HUES48 (cell line): ENCODE data around the gene ORM2.
"Not testable (repeated sequence)": the region's sequence is repeated elsewhere in the genome, so short reads cannot be mapped to it uniquely, and the experiment has no call there.

Experiments
- H3K27ac ChIP-seq: one replicate; pipeline ENCODE4 v1.7.0; 2013; ENCODE audit warnings: low read depth, low read length, inconsistent platforms
- H3K27me3 ChIP-seq: 2 replicates; pipeline ENCODE4 v1.6.1; 2013; ENCODE audit warnings: mild to moderate bottlenecking, low read length; ENCODE audit not compliant: control insufficient read depth, insufficient read depth
- H3K36me3 ChIP-seq: 2 replicates; pipeline ENCODE4 v1.6.1; 2013; ENCODE audit warnings: low read length; ENCODE audit not compliant: control insufficient read depth, insufficient read depth
- H3K4me1 ChIP-seq: 2 replicates; pipeline ENCODE4 v1.6.1; 2013; ENCODE audit warnings: mild to moderate bottlenecking, low read length; ENCODE audit not compliant: control insufficient read depth, insufficient read depth
- H3K4me3 ChIP-seq: 2 replicates; pipeline ENCODE4 v1.5.1; 2013; ENCODE audit warnings: mild to moderate bottlenecking, low read depth, low read length
- H3K9ac ChIP-seq: 2 replicates; pipeline ENCODE4 v1.6.1; 2013; ENCODE audit warnings: mild to moderate bottlenecking, low read depth, low read length, moderate library complexity
- H3K9me3 ChIP-seq: 2 replicates; pipeline ENCODE4 v1.6.1; 2013; ENCODE audit warnings: low read length; ENCODE audit not compliant: control insufficient read depth, insufficient read depth

The ORM2 gene

DNA sequence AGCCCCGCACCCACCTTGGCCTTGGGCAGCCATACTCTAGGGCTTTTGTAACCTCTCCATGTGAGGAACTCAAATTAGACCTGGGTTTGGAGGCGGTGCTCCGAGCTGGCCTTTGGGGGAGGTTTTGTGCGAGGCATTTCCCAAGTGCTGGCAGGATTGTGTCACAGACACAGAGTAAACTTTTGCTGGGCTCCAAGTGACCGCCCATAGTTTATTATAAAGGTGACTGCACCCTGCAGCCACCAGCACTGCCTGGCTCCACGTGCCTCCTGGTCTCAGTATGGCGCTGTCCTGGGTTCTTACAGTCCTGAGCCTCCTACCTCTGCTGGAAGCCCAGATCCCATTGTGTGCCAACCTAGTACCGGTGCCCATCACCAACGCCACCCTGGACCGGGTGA lies at the start of gene ORM2:
TSS of gene ORM2 (plus strand) at position 245 of the 398 bp plus-strand sequence. CDS start at position 281, 36 bp downstream.
- not testable (repeated sequence) for H3K4me3 ChIP-seq, H3K9ac ChIP-seq, H3K27me3 ChIP-seq, H3K9me3 ChIP-seq, H3K36me3 ChIP-seq, H3K27ac ChIP-seq, H3K4me1 ChIP-seq

DNA sequence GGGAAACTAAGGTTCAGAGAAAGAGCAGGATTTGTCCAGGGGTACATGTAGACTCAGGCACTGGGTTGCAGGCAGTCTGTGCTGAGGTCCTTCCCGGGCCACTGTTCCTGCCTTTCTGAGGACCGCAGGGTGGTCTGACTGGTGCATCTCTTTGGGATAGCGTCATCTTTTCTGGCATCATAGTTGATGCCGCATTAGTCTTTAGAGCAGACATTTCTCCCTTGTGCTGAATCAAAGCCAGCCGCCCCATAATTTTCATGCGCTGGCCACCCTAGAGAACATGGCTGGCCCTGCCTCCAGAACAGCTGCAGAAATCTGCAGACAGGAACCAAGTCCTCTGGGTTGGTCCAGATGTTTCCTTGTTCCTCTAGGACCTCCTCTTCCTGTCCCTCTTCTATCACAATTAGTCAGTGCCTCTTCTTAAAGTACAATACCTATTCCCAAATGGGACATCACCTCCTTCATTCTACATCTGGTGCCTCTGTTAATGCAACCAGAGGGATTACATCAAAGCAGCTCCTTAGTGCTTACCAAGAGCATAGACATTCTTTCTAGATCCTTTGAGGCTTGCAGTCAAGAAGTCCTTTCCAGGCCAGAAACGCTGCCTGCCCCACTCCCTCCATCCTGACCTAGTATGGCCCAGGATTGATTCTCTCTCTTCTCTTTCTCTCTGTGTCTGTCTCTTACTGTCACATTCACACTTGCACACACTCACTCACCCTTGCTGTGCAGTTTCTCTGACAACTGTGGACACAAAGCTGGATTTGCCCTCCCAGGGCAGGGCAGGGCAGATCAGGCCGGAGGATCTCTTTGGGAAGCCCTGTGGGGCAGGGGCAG lies 48.8 kb upstream of the ORM2 start:
- H3K27ac ChIP-seq, result no peak overlapping the region
- H3K4me1 ChIP-seq, result no peaks in the 10 kb centered on the region
- no peaks in the 10 kb centered on the region for H3K27me3 ChIP-seq
- no peak overlapping the region for H3K4me3 ChIP-seq
- H3K9ac ChIP-seq, result no peak overlapping the region
- peaks cover 12% of the 10 kb centered on the region; the same call in 1 of the 2 replicates for H3K36me3 ChIP-seq
- no peaks in the 10 kb centered on the region for H3K9me3 ChIP-seq

DNA sequence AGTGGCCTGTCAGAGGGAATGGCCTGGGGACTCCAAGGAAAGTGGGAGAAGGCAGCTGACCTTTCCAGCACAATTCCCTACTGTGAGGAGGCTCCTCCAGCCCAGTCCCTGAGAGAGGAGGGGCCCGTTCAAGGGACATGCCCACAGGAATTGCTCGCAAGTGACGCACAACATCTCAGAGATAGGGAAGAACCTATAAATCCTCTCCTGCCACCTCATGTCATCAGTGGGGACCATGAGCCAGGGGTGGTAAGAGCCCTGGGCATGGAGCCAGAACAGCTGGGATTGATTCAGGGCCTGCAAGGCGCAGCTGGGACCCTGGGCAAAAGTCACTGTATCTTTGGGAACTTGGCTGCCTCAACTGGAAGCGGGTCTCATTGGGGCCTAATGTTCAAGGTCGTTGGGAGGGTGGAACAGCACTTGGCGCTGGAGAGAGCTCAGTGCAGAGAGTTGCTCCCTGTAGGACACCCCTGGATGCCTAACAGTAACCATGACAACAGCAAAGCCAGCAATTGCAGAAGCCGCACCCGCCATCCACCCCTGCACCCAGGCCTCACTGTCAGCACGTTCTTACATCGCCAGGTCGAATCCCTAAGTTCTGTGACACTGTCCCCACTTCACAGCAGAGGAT lies 48.1 kb upstream of the ORM2 start:
- H3K27me3 ChIP-seq, result no peaks in the 10 kb centered on the region
- no peaks in the 10 kb centered on the region for H3K4me1 ChIP-seq
- H3K9me3 ChIP-seq, result no peaks in the 10 kb centered on the region
- H3K4me3 ChIP-seq, result no peak overlapping the region
- H3K27ac ChIP-seq, result no peak overlapping the region
- peaks cover 12% of the 10 kb centered on the region; the same call in 1 of the 2 replicates for H3K36me3 ChIP-seq
- H3K9ac ChIP-seq, result no peak overlapping the region

DNA sequence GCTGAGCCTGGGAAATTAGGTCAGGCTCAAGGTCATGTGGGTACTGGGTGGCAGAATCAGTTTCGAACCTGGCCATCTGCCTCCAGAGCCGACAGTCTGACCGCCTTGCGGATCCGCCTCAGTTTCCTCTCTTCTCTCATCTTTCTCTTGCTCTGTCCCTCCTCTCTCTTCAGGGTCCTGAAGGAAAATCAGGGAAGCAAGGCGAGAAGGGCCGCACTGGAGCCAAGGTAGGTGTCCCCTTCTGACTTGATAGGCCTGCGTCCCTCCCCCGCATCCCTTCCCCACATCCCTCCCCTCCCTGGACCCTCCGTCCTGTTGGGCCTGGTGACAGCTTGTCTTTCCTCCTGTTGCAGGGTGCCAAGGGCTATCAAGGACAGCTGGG lies 47.6 kb upstream of the ORM2 start:
- Histone ChIP-seq H3K27me3 (no peaks in the 10 kb centered on the region), H3K27ac (no peak overlapping the region), H3K4me1 (no peaks in the 10 kb centered on the region), H3K9me3 (no peaks in the 10 kb centered on the region), H3K9ac (no peak overlapping the region), H3K4me3 (no peak overlapping the region), H3K36me3 (peaks cover 12% of the 10 kb centered on the region; the same call in 1 of the 2 replicates)

DNA sequence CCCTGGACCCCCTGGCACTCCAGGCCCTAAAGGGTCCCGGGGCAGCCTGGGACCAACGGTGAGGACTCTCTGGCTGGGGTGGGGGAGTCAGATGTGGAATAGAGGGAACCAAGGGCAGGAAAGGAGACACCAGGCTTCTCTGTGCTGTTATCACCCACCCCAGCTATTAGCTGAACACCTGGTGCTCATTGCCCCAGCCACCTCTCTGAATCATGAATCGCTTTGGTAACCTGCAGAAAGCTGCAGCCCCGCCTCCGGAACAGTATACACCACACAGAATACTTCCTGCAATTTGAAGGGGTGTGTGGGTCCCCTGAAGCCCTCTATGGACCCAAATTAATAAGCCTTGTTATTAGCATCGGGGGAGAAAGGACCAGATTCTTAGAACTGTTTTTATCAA lies 47.2 kb upstream of the ORM2 start:
- H3K4me1 ChIP-seq, result 0 out of 2 replicates have a peak, but pooled peaks cover 2% of the 10 kb centered on the region
- no peak overlapping the region for H3K4me3 ChIP-seq
- H3K9me3 ChIP-seq, result no peaks in the 10 kb centered on the region
- H3K9ac ChIP-seq, result no peak overlapping the region
- H3K36me3 ChIP-seq, result peaks cover 12% of the 10 kb centered on the region; the same call in 1 of the 2 replicates
- H3K27ac ChIP-seq, result no peak overlapping the region
- H3K27me3 ChIP-seq, result no peaks in the 10 kb centered on the region

DNA sequence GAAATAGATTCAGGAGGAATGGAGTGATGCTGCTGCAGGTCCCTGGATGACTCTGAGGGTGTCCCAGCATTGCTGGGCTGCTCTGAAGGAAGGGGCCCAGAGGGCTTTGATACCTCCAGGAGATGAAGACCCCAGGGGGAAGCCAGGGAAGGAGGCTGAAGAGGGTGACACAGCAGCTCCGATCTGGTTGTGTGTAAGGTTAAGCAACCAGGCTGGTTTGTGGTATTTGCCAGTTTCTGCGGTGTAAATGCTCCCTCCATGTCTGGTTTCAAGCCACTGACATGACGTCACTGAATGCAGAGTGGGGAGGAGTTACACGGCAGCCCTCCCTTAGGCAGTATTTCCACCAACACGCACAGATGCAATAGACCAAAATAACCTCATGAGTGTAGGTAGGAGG lies 46.7 kb upstream of the ORM2 start:
- peaks cover 12% of the 10 kb centered on the region; the same call in 1 of the 2 replicates for H3K36me3 ChIP-seq
- H3K9ac ChIP-seq, result no peak overlapping the region
- no peaks in the 10 kb centered on the region for H3K27me3 ChIP-seq
- no peak overlapping the region for H3K27ac ChIP-seq
- H3K4me3 ChIP-seq, result no peak overlapping the region
- no peaks in the 10 kb centered on the region for H3K9me3 ChIP-seq
- peaks cover 6% of the 10 kb centered on the region for H3K4me1 ChIP-seq

DNA sequence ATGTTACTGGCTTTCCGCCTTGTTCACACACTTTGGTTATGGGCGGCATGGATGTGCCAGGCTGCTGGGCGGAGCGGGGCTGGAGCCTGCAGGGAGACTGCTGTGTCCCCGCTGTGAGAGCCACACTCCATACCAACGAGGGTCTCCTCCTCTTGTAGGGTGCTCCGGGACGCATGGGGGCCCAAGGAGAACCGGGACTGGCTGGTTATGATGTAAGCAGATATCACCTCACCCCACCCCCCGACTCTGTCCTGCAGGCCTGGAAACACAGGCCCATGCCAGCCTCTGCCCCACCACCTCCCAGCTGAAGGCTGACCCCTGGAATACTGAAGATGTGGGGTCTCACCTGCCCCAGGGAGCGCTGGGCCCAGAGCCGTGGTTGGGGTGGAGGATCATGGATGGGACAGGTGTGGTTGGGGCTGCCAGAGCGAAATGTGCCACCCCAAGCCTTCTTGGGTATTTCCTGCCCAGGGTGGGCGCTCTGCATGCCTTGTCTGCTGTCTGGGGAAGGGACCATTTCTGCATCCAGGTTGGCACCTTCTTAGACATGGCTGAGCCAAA lies 46.0 kb upstream of the ORM2 start:
- no peak overlapping the region for H3K9ac ChIP-seq
- peaks cover 12% of the 10 kb centered on the region; the same call in 1 of the 2 replicates for H3K36me3 ChIP-seq
- no peaks in the 10 kb centered on the region for H3K9me3 ChIP-seq
- H3K4me1 ChIP-seq, result peaks cover 9% of the 10 kb centered on the region
- no peak overlapping the region for H3K27ac ChIP-seq
- H3K27me3 ChIP-seq, result no peaks in the 10 kb centered on the region
- H3K4me3 ChIP-seq, result no peak overlapping the region

DNA sequence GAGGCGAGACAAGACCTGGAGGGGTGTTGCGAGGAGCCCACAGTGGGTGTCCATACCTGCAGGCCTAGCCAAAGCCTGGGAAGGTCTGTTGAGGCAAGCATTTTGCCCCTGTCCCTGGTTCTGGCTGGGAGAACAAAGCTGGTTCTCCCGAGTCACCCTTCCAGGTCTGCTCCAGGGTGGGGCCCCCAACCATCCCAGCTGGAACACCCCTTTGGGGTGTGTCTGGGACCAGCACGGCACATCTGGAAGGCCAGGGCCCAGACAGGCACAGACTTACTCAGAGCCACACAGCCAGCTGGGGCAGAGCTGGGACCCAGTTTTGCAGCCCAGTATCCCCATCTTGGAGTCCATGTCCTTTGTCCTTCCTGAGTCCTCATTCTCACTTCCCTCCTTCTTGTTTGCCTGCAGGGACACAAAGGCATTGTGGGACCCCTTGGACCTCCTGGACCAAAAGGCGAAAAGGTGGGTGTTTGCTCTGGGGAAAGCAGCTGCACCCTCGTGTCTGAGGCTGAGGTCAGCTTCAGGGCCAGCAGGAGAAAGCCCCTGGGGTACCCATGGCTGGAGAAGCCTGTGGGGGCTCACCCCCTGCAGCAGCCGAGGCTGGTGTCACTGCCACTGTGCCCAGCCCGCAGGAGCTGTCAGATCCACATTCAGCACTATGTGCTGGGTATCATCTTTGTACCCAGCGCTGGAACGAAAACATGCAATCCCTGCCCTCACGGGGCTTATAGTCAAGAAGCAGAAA lies 45.2 kb upstream of the ORM2 start:
- no peak overlapping the region for H3K4me3 ChIP-seq
- peaks cover 9% of the 10 kb centered on the region for H3K4me1 ChIP-seq
- no peaks in the 10 kb centered on the region for H3K9me3 ChIP-seq
- 0 out of 2 replicates have a peak, but pooled peaks cover 3% of the 10 kb centered on the region for H3K36me3 ChIP-seq
- no peak overlapping the region for H3K27ac ChIP-seq
- H3K9ac ChIP-seq, result no peak overlapping the region
- no peaks in the 10 kb centered on the region for H3K27me3 ChIP-seq

DNA sequence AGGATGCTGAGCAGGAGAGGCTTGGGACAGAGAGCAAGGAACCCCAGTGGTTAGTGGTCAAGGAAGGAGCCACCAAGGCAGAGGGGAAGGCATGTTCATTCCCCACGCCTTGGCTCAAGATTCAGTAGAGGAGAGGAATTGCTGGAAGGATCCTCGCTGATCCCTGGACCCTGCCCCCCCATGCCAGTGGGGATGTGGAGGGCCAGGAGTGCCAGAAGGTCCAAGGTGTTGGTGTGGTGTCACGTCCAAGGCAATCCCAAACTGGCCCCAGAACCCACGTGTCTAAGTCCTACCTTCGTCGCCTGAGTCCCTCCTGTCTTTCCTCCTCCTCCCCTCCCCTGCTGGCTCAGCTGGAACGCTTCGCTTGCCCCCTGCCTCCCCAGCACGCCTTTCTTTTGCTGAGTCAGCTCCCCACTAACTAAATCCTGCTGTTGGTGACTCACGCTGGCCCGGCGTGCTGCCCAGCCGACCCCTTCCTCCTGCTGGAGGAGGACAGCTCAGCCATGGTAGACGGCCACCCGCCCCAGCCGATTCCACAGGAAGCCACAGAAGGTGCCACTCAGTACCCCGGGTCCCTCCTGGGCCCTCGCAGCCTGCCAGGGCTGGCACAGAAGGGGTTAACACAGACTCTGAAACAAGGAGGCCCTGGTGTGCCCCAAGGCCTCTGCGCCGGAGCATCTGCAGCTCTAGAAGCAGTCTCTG lies 44.4 kb upstream of the ORM2 start:
- peak overlapping the region; percentile 16 for H3K27ac ChIP-seq

DNA sequence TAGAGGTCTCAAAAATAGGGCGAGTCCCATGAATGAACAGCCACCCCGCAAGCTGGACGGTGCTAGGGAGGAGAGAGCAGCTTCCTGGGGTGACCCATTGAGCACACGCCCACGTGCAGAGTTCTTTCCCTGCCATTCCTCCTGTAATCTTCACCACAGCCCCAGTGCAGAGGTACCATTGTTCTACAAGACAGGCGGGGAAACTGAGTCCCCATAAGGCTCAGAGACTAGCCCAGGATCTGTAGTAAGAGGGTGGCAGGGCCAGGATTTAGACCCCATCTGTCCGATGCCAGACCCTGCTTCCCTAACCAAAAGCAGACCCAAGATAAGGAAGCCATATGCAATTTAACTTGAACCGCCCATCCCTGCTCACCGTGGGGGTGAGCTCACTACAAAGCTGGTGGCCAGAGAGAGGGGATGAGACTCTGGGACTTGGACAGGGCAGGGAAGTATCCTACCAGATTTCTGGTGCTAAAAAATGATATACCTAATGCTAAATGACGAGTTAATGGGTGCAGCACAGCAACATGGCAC lies 43.5 kb upstream of the ORM2 start:
- no peaks in the 10 kb centered on the region for H3K27me3 ChIP-seq
- H3K9me3 ChIP-seq, result no peaks in the 10 kb centered on the region
- no peak overlapping the region for H3K27ac ChIP-seq
- 0 out of 2 replicates have a peak, but pooled peaks cover 3% of the 10 kb centered on the region for H3K36me3 ChIP-seq
- peaks cover 9% of the 10 kb centered on the region for H3K4me1 ChIP-seq
- H3K9ac ChIP-seq, result no peak overlapping the region
- no peak overlapping the region for H3K4me3 ChIP-seq

More for the DNA sequence above, 44.4 kb upstream of the ORM2 start:
- H3K36me3 ChIP-seq, result 0 out of 2 replicates have a peak, but pooled peaks cover 3% of the 10 kb centered on the region
- H3K4me3 ChIP-seq, result no peak overlapping the region
- H3K4me1 ChIP-seq, result peaks cover 9% of the 10 kb centered on the region
- no peaks in the 10 kb centered on the region for H3K27me3 ChIP-seq
- no peak overlapping the region for H3K9ac ChIP-seq
- H3K9me3 ChIP-seq, result no peaks in the 10 kb centered on the region
